Liver (tissue), 9 donors: ENCODE results near the gene JAM3. TPM values are rescaled to one million over a fixed set of nuclear protein-coding genes. Genes with fewer than 3 reads are reported as not detected.

ENCODE experiments used
- DNase-seq: peaks from one replicate; pipeline ENCODE4 v3.0.0-alpha.2; 2017; ENCODE audit warnings: low spot score
- H3K27ac ChIP-seq, 2 donors: one replicate each; pipeline ENCODE4 v1.7.0; 2013; ENCODE audit warnings: inconsistent platforms in 2 of 2, low read length in 2 of 2, control low read depth in 1 of 2, low read depth in 1 of 2, mild to moderate bottlenecking in 1 of 2
- H3K27me3 ChIP-seq, 4 donors: one replicate each; pipeline versions ENCODE4 v1.6.1 to v1.7.0; 2013; ENCODE audit warnings: low read length in 3 of 4, inconsistent platforms in 1 of 4, mild to moderate bottlenecking in 1 of 4, moderate library complexity in 1 of 4; ENCODE audit not compliant: control insufficient read depth in 4 of 4, insufficient read depth in 4 of 4
- H3K36me3 ChIP-seq, 4 donors: one replicate each; pipeline versions ENCODE4 v1.6.1 to v1.7.0; 2013; ENCODE audit warnings: low read length in 3 of 4, mild to moderate bottlenecking in 3 of 4, low read depth in 1 of 4, moderate library complexity in 1 of 4; ENCODE audit not compliant: control insufficient read depth in 4 of 4, insufficient read depth in 3 of 4
- H3K4me1 ChIP-seq, 4 donors: one replicate each; pipeline versions ENCODE4 v1.6.1 to v1.7.0; 2013; ENCODE audit warnings: low read length in 3 of 4, mild to moderate bottlenecking in 3 of 4, moderate library complexity in 1 of 4; ENCODE audit not compliant: control insufficient read depth in 4 of 4, insufficient read depth in 4 of 4
- H3K4me3 ChIP-seq, 3 donors: one replicate each; pipeline versions ENCODE4 v1.6.1 to v1.7.0; 2013; ENCODE audit warnings: low read length in 3 of 3, control low read depth in 1 of 3, low read depth in 1 of 3, mild to moderate bottlenecking in 1 of 3
- H3K9ac ChIP-seq, 2 donors: one replicate each; pipeline ENCODE4 v1.7.0; 2013; ENCODE audit warnings: low read length in 2 of 2, mild to moderate bottlenecking in 2 of 2, moderate library complexity in 2 of 2, control low read depth in 1 of 2, low read depth in 1 of 2
- H3K9me3 ChIP-seq, 4 donors: one replicate each; pipeline versions ENCODE4 v1.6.1 to v1.7.0; 2013; ENCODE audit warnings: low read length in 3 of 4; ENCODE audit not compliant: control insufficient read depth in 4 of 4
- EGR1 ChIP-seq, 2 donors: IDR thresholded peaks; 2 replicates each; pipeline ENCODE4 v1.6.1; 2016 to 2018; ENCODE audit warnings: antibody characterized with exemption in 2 of 2, low read depth in 2 of 2
- FOXA1 ChIP-seq: IDR thresholded peaks from 2 replicates; pipeline ENCODE4 v1.6.1; 2016; ENCODE audit warnings: antibody characterized with exemption
- FOXA2 ChIP-seq: IDR thresholded peaks from 2 replicates; pipeline ENCODE4 v1.6.1; 2016; ENCODE audit warnings: antibody characterized with exemption
- GABPA ChIP-seq, 2 donors: IDR thresholded peaks in 1 of 2; conservative IDR thresholded peaks in 1 of 2; 2 replicates each; pipeline ENCODE4 v1.6.1; 2016; ENCODE audit warnings: antibody characterized with exemption in 2 of 2, mild to moderate bottlenecking in 1 of 2, moderate library complexity in 1 of 2
- HNF4G ChIP-seq: IDR thresholded peaks from 2 replicates; pipeline ENCODE4 v1.6.1; 2016; ENCODE audit warnings: antibody characterized with exemption
- JUND ChIP-seq, 2 donors: IDR thresholded peaks; 2 replicates each; pipeline ENCODE4 v1.6.1; 2016; ENCODE audit warnings: antibody characterized with exemption in 2 of 2
- MAX ChIP-seq: IDR thresholded peaks from 2 replicates; pipeline ENCODE4 v1.6.1; 2016; ENCODE audit warnings: antibody characterized with exemption
- NR2F2 ChIP-seq: IDR thresholded peaks from 2 replicates; pipeline ENCODE4 v1.6.1; 2016; ENCODE audit warnings: antibody characterized with exemption
- RAD21 ChIP-seq, 2 donors: IDR thresholded peaks; 2 replicates each; pipeline ENCODE4 v1.6.1; 2016; ENCODE audit warnings: antibody characterized with exemption in 2 of 2, mild to moderate bottlenecking in 2 of 2
- RXRA ChIP-seq, 2 donors: IDR thresholded peaks; 2 replicates each; pipeline ENCODE4 v1.6.1; 2017 to 2018; ENCODE audit warnings: antibody characterized with exemption in 2 of 2, mild to moderate bottlenecking in 1 of 2
- SP1 ChIP-seq: IDR thresholded peaks from 2 replicates; pipeline ENCODE4 v1.6.1; 2018; ENCODE audit warnings: antibody characterized with exemption, mild to moderate bottlenecking
- TAF1 ChIP-seq: conservative IDR thresholded peaks from 2 replicates; pipeline ENCODE4 v1.6.1; 2016; ENCODE audit warnings: antibody characterized with exemption, mild to moderate bottlenecking
- YY1 ChIP-seq: IDR thresholded peaks from 2 replicates; pipeline ENCODE4 v1.6.1; 2016; ENCODE audit warnings: antibody characterized with exemption, mild to moderate bottlenecking
- ZBTB33 ChIP-seq: IDR thresholded peaks from 2 replicates; pipeline ENCODE4 v1.6.1; 2016; ENCODE audit warnings: antibody characterized with exemption
- WGBS: extraction: QIAGEN DNeasy Blood & Tissue Kit; methylation state at CpG from one replicate; pipeline ENCODE4 v1.1.7; 2013; 5-methylcytosine and 5-hydroxymethylcytosine counted together
- polyA plus RNA-seq, 2 donors: library from polyadenylated mRNA; stranded (reverse) in 1 of 2; unstranded in 1 of 2; fragments of 200-250 nt in 1 of 2; fragments of >200 nt in 1 of 2; fragmentation: Nextera tagmentation in 1 of 2; extraction: Ambion mirVana in 1 of 2; gene quantifications; one replicate each; pipeline versions ENCODE4 v1.2.1 to v1.2.3, GENCODE V29; 2013 to 2015
- total RNA-seq, 2 donors: library from RNA; depleted of rRNA; stranded (reverse); fragments of >200 nt; gene quantifications; one replicate each; pipeline ENCODE4 v1.2.3, GENCODE V29; 2014
- TF ChIP-seq, protein P1 (sequence below): fragments of 150-350 bp; IDR thresholded peaks from 2 replicates; pipeline ENCODE4 v1.5.1; 2017; ENCODE audit warnings: improper control_type of control experiment, low read depth, low read length; ENCODE audit not compliant: missing input control
- TF ChIP-seq, protein P2 (sequence below): IDR thresholded peaks from 2 replicates; pipeline ENCODE4 v1.6.1; 2016; ENCODE audit warnings: antibody characterized with exemption, mild to moderate bottlenecking
- donor health status: healthy.
- donor health status: healthy.
- donor health status: healthy.
- donor health status: healthy.
- donor health status: healthy.

The JAM3 gene
- total and polyA plus RNA-seq, 4 donors, result 1.6 to 4.3 (median 2.1) TPM

- Histone ChIP-seq H3K27ac (no peak overlapping the region), H3K4me3 (no peak overlapping the region), H3K9me3 (no peaks in the 10 kb centered on the region), H3K27me3 (peaks cover 0 to 2% (median 0%) of the 10 kb centered on the region in 4 donors), H3K4me1 (peaks cover 0 to 7% (median 5%) of the 10 kb centered on the region in 4 donors), H3K9ac (no peak overlapping the region), H3K36me3 (no peaks in the 10 kb centered on the region)
- TF ChIP-seq ZBTB33 (no peak), EGR1 (IDR thresholded peaks at IDR 0.05; ENCODE audit: low read depth in 2 of 2) (no peak), FOXA2 (no peak), JUND (IDR thresholded peaks at IDR 0.05) (no peak), GABPA (IDR thresholded peaks at IDR 0.05 in 1 of 2, conservative IDR thresholded peaks at IDR 0.05 in 1 of 2) (no peak), RAD21 (IDR thresholded peaks at IDR 0.05) (no peak), RXRA (IDR thresholded peaks at IDR 0.05) (no peak), HNF4G (no peak), TAF1 (no peak), NR2F2 (no peak), FOXA1 (no peak), YY1 (no peak)
- TF ChIP-seq, protein P1, sequence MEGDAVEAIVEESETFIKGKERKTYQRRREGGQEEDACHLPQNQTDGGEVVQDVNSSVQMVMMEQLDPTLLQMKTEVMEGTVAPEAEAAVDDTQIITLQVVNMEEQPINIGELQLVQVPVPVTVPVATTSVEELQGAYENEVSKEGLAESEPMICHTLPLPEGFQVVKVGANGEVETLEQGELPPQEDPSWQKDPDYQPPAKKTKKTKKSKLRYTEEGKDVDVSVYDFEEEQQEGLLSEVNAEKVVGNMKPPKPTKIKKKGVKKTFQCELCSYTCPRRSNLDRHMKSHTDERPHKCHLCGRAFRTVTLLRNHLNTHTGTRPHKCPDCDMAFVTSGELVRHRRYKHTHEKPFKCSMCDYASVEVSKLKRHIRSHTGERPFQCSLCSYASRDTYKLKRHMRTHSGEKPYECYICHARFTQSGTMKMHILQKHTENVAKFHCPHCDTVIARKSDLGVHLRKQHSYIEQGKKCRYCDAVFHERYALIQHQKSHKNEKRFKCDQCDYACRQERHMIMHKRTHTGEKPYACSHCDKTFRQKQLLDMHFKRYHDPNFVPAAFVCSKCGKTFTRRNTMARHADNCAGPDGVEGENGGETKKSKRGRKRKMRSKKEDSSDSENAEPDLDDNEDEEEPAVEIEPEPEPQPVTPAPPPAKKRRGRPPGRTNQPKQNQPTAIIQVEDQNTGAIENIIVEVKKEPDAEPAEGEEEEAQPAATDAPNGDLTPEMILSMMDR, result no peak
- TF ChIP-seq, protein P2, sequence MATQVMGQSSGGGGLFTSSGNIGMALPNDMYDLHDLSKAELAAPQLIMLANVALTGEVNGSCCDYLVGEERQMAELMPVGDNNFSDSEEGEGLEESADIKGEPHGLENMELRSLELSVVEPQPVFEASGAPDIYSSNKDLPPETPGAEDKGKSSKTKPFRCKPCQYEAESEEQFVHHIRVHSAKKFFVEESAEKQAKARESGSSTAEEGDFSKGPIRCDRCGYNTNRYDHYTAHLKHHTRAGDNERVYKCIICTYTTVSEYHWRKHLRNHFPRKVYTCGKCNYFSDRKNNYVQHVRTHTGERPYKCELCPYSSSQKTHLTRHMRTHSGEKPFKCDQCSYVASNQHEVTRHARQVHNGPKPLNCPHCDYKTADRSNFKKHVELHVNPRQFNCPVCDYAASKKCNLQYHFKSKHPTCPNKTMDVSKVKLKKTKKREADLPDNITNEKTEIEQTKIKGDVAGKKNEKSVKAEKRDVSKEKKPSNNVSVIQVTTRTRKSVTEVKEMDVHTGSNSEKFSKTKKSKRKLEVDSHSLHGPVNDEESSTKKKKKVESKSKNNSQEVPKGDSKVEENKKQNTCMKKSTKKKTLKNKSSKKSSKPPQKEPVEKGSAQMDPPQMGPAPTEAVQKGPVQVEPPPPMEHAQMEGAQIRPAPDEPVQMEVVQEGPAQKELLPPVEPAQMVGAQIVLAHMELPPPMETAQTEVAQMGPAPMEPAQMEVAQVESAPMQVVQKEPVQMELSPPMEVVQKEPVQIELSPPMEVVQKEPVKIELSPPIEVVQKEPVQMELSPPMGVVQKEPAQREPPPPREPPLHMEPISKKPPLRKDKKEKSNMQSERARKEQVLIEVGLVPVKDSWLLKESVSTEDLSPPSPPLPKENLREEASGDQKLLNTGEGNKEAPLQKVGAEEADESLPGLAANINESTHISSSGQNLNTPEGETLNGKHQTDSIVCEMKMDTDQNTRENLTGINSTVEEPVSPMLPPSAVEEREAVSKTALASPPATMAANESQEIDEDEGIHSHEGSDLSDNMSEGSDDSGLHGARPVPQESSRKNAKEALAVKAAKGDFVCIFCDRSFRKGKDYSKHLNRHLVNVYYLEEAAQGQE, result no peak
- 82% methylated on average over 30 of the region's 30 CpGs for WGBS
- DNase-seq, result no peak
Observed at GRCh38 chr11:134041791-134042696, 26.8 kb upstream of the JAM3 start.

DNA sequence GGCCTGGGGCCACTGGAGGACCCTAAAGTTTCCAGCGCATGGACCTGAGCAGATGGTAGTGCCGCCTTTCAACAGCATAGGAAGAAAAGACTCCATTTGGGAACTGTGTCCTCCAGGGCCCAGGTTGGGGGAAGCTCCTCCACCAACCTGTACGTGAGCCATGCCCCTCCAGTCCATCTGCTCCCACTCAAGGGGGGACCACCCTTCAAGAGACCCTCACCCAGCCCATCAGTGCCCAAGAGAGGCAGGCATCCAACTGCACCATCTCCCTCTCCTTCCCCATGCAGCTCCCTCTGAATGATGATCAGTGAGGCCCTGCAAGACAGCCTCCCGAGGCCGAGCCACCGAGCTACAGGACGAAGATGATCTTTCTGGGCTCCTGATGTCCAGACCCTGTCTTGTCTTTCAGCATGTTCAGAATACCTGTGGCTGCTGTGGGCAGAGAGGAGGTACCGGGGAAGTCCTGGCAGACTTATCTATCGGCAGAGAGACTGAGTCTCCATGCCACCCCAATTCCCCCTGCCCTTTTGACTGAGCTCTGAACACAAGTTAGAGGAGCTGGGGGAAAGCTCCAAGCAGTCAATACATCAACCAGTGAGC lies 25.0 kb upstream of the JAM3 start:
- no peak for DNase-seq
- no peaks in the 10 kb centered on the region for H3K36me3 ChIP-seq
- H3K27ac ChIP-seq, result no peak overlapping the region
- H3K9me3 ChIP-seq, result no peaks in the 10 kb centered on the region
- H3K4me1 ChIP-seq, result no peaks in the 10 kb centered on the region
- peaks cover 0 to 2% (median under 1%) of the 10 kb centered on the region in 4 donors for H3K27me3 ChIP-seq
- WGBS, result 92% methylated on average over 9 of the region's 9 CpGs
- H3K4me3 ChIP-seq, result no peak overlapping the region
- no peak overlapping the region for H3K9ac ChIP-seq
- TF ChIP-seq, protein P1, result no peak
- TF ChIP-seq FOXA1 (no peak), JUND (IDR thresholded peaks at IDR 0.05) (no peak), SP1 (no peak), YY1 (no peak), MAX (no peak), ZBTB33 (no peak)
